Uterus (tissue), 2 donors: ENCODE data around the gene TEX2.

Experiments used
- CTCF ChIP-seq, 4 experiments: fragments of 200-600 bp in 2 of 4; fragments of 450-650 bp in 2 of 4; sonication (generic) in 2 of 4; IDR thresholded peaks; one replicate each; pipeline ENCODE4 v1.5.1; 2016 to 2019; ENCODE audit warnings: antibody characterized with exemption in 4 of 4, mild to moderate bottlenecking in 2 of 4, moderate library complexity in 1 of 4
- POLR2A ChIP-seq, 2 donors: fragments of 450-650 bp; IDR thresholded peaks; one replicate each; pipeline ENCODE4 v1.6.1; 2016; ENCODE audit warnings: antibody characterized with exemption in 2 of 2, mild to moderate bottlenecking in 1 of 2, moderate library complexity in 1 of 2

GRCh38 chr17:64212122-64212521, 50.9 kb downstream of the TEX2 start:
- TF ChIP-seq POLR2A (IDR thresholded peaks at IDR 0.05) (no peak), CTCF (IDR thresholded peaks at IDR 0.05) (no peak)
